Smooth muscle cell (in vitro differentiated cells): ENCODE results near the gene MUC3A. TPM values are rescaled to one million over a fixed set of nuclear protein-coding genes. Genes with fewer than 3 reads are reported as not detected.
"Not testable (repeated sequence)": the region's sequence is repeated elsewhere in the genome, so short reads cannot be mapped to it uniquely, and the experiment has no call there.

ENCODE experiments used
- DNase-seq: peaks from one replicate; lab custom pipeline; 2025; ENCODE audit not compliant: unreplicated experiment; lab: John Stamatoyannopoulos, UW
- H2AFZ ChIP-seq: fragments of 200-600 bp; sonication (generic); 2 replicates; pipeline ENCODE4 v1.6.0; 2016; ENCODE audit warnings: antibody characterized with exemption, low read depth, mild to moderate bottlenecking
- H3F3A ChIP-seq: fragments of 200-600 bp; sonication (generic); 2 replicates; pipeline ENCODE4 v1.6.0; 2017; ENCODE audit warnings: antibody characterized with exemption, low read depth
- H3K27ac ChIP-seq: fragments of 200-600 bp; sonication (generic); 2 replicates; pipeline ENCODE4 v1.5.1; 2016; ENCODE audit warnings: low read depth, mild to moderate bottlenecking
- H3K27me3 ChIP-seq: fragments of 200-600 bp; sonication (generic); 2 replicates; pipeline ENCODE4 v1.6.1; 2016; ENCODE audit warnings: low read depth, mild to moderate bottlenecking
- H3K36me3 ChIP-seq: fragments of 200-600 bp; sonication (generic); 2 replicates; pipeline ENCODE4 v1.5.1; 2016; ENCODE audit warnings: low read depth
- H3K4me1 ChIP-seq: fragments of 200-600 bp; sonication (generic); 2 replicates; pipeline ENCODE4 v1.5.1; 2016; ENCODE audit warnings: low read depth
- H3K4me2 ChIP-seq: fragments of 200-600 bp; sonication (generic); 2 replicates; pipeline ENCODE4 v1.6.0; 2016; ENCODE audit warnings: mild to moderate bottlenecking
- H3K4me3 ChIP-seq: fragments of 200-600 bp; sonication (generic); 2 replicates; pipeline ENCODE4 v1.5.1; 2016; ENCODE audit warnings: mild to moderate bottlenecking
- H3K79me2 ChIP-seq: fragments of 200-600 bp; sonication (generic); 2 replicates; pipeline ENCODE4 v1.6.0; 2016; ENCODE audit warnings: low read depth, mild to moderate bottlenecking
- H3K9ac ChIP-seq: fragments of 200-600 bp; sonication (generic); 2 replicates; pipeline ENCODE4 v1.6.0; 2016; ENCODE audit warnings: low read depth
- H3K9me3 ChIP-seq: fragments of 200-600 bp; sonication (generic); replicated peaks from 2 replicates; pipeline ENCODE4 v1.5.1; 2016; ENCODE audit warnings: low read depth
- H4K20me1 ChIP-seq: fragments of 200-600 bp; sonication (generic); 2 replicates; pipeline ENCODE4 v1.6.0; 2016; ENCODE audit warnings: low read depth
- CTCF ChIP-seq: fragments of 200-600 bp; sonication (generic); IDR thresholded peaks from 2 replicates; pipeline ENCODE4 v1.5.1; 2017; ENCODE audit warnings: borderline replicate concordance, mild to moderate bottlenecking, antibody characterized with exemption; ENCODE audit not compliant: insufficient read depth, poor library complexity, severe bottlenecking
- WGBS: methylation state at CpG from one replicate; pipeline ENCODE4 v1.1.7; 2016; ENCODE audit warnings: low lambda C conversion rate; 5-methylcytosine and 5-hydroxymethylcytosine counted together
- polyA plus RNA-seq: library from polyadenylated mRNA; unstranded; fragments of >200 nt; fragmentation: Nextera tagmentation; extraction: Ambion mirVana; gene quantifications from 2 replicates; pipeline ENCODE4 v1.2.1, GENCODE V29; 2016
- total RNA-seq: library from RNA; depleted of rRNA; stranded (reverse); fragments of >200 nt; gene quantifications from 2 replicates; pipeline ENCODE4 v1.2.3, GENCODE V29; 2014

MUC3A gene
- total and polyA plus RNA-seq, 2 experiments from 2014 or later: not detected

GRCh38 chr7:100908512-100908911 lies 40.8 kb upstream of the MUC3A start:
- no peaks in the 10 kb centered on the region for H3K27me3 ChIP-seq
- H4K20me1 ChIP-seq: no peaks in the 10 kb centered on the region
- H3K4me3 ChIP-seq: no peak overlapping the region
- no peaks in the 10 kb centered on the region for H3F3A ChIP-seq
- H2AFZ ChIP-seq: no peak overlapping the region
- no peaks in the 10 kb centered on the region for H3K36me3 ChIP-seq
- 95% methylated on average over 5 of the region's 5 CpGs for WGBS
- no peak overlapping the region for H3K27ac ChIP-seq
- H3K4me1 ChIP-seq: no peaks in the 10 kb centered on the region
- no peaks in the 10 kb centered on the region for H3K9me3 ChIP-seq
- TF ChIP-seq CTCF: no peak
- no peak overlapping the region for H3K9ac ChIP-seq
- no peak for DNase-seq
- H3K79me2 ChIP-seq: no peaks in the 10 kb centered on the region
- no peak overlapping the region for H3K4me2 ChIP-seq

- not testable (repeated sequence) for H3K36me3 ChIP-seq, H3K4me2 ChIP-seq, H2AFZ ChIP-seq, DNase-seq, H4K20me1 ChIP-seq, H3K27me3 ChIP-seq, H3K4me3 ChIP-seq, H3K27ac ChIP-seq, H3K9me3 ChIP-seq, H3K79me2 ChIP-seq, H3K9ac ChIP-seq, H3F3A ChIP-seq, H3K4me1 ChIP-seq
- WGBS: 87% methylated on average over 6 of the region's 7 CpGs
Measured at GRCh38 chr7:100910443-100910842, 38.9 kb upstream of the MUC3A start.

GRCh38 chr7:100911484-100911883 lies 37.9 kb upstream of the MUC3A start:
- Histone ChIP-seq H3F3A (no peaks in the 10 kb centered on the region), H3K4me2 (no peak overlapping the region), H3K4me3 (no peak overlapping the region), H3K36me3 (no peaks in the 10 kb centered on the region), H3K9ac (no peak overlapping the region), H3K79me2 (no peaks in the 10 kb centered on the region), H3K9me3 (no peaks in the 10 kb centered on the region), H3K27me3 (no peaks in the 10 kb centered on the region), H4K20me1 (no peaks in the 10 kb centered on the region), H2AFZ (no peak overlapping the region), H3K27ac (no peak overlapping the region), H3K4me1 (no peaks in the 10 kb centered on the region)
- 85% methylated on average over 3 of the region's 3 CpGs for WGBS
- TF ChIP-seq CTCF: no peak
- DNase-seq: no peak

- Histone ChIP-seq H3K27ac (no peak overlapping the region), H3K9me3 (no peaks in the 10 kb centered on the region), H3K4me1 (no peaks in the 10 kb centered on the region), H2AFZ (no peak overlapping the region), H4K20me1 (no peaks in the 10 kb centered on the region), H3K9ac (no peak overlapping the region), H3F3A (no peaks in the 10 kb centered on the region), H3K79me2 (no peaks in the 10 kb centered on the region), H3K36me3 (no peaks in the 10 kb centered on the region), H3K27me3 (no peaks in the 10 kb centered on the region), H3K4me3 (no peak overlapping the region), H3K4me2 (no peak overlapping the region)
- no peak for TF ChIP-seq CTCF
- 89% methylated on average over 15 of the region's 15 CpGs for WGBS
- DNase-seq: no peak
Measured at GRCh38 chr7:100914208-100914878, 35.0 kb upstream of the MUC3A start.
